PC-3 (cell line): Measurements from ENCODE around the gene PTPRN2.

Experiments
- EZH2 ChIP-seq: fragments of 300-600 bp; sonication (generic); IDR thresholded peaks from one replicate; pipeline ENCODE4 v1.6.1; 2017; ENCODE audit warnings: antibody characterized with exemption, mild to moderate bottlenecking, low read length; ENCODE audit not compliant: unreplicated experiment
- EZH2phosphoT487 ChIP-seq: fragments of 300-600 bp; sonication (generic); IDR thresholded peaks from 2 replicates; pipeline ENCODE4 v1.6.1; 2018; ENCODE audit warnings: mild to moderate bottlenecking, antibody characterized with exemption, low read length, borderline replicate concordance
- TF ChIP-seq, protein P1 (sequence below): fragments of 300-600 bp; sonication (generic); conservative IDR thresholded peaks from 2 replicates; pipeline ENCODE4 v1.5.1; 2017; ENCODE audit warnings: antibody characterized with exemption, low read depth, mild to moderate bottlenecking, low read length

DNA sequence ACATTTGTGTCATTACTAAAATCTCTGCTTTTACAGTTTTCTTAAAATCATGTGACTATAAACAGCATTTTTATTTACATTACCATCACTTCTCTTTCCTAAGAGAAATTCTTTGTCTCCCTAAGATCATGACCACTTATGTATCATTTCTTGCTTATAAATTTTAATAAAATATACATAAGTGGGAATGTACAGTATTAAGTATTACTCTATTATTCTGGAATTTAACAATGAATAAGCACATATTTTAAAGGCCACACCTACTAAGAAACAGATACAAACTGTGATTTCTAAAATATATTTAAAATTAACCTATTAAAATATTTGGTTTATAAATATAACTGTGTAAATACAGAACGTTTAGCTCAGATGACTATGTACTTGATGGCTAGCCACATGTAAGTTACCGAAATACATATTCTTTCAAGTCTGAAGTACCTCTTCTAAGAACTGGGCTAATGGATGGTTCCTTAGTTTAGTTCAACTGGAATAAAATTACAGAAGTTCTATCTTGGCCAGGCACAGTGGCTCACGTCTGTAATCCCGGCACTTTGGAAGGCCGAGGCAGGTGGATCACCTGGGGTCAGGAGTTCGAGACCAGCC lies 33.3 kb upstream of the PTPRN2 start:
- TF ChIP-seq, protein P1, sequence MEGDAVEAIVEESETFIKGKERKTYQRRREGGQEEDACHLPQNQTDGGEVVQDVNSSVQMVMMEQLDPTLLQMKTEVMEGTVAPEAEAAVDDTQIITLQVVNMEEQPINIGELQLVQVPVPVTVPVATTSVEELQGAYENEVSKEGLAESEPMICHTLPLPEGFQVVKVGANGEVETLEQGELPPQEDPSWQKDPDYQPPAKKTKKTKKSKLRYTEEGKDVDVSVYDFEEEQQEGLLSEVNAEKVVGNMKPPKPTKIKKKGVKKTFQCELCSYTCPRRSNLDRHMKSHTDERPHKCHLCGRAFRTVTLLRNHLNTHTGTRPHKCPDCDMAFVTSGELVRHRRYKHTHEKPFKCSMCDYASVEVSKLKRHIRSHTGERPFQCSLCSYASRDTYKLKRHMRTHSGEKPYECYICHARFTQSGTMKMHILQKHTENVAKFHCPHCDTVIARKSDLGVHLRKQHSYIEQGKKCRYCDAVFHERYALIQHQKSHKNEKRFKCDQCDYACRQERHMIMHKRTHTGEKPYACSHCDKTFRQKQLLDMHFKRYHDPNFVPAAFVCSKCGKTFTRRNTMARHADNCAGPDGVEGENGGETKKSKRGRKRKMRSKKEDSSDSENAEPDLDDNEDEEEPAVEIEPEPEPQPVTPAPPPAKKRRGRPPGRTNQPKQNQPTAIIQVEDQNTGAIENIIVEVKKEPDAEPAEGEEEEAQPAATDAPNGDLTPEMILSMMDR, result no peak
- TF ChIP-seq EZH2, result no peak
- no peak for TF ChIP-seq EZH2phosphoT487
